KOPT-K1 (cell line): Measurements from ENCODE around the gene SMTNL2.
"Not testable (repeated sequence)": the region's sequence is repeated elsewhere in the genome, so short reads cannot be mapped to it uniquely, and the experiment has no call there.

Source experiments
- H3K27ac ChIP-seq: fragments of 200-600 bp; sonication (generic); 2 replicates; pipeline ENCODE4 v1.5.1; 2016; ENCODE audit warnings: antibody characterized with exemption, mild to moderate bottlenecking, low read depth, low read length; ENCODE audit not compliant: poor library complexity, severe bottlenecking
- H3K36me3 ChIP-seq: fragments of 200-600 bp; sonication (generic); 2 replicates; pipeline ENCODE4 v1.5.1; 2017; ENCODE audit warnings: antibody characterized with exemption, mild to moderate bottlenecking, low read length, moderate library complexity; ENCODE audit not compliant: insufficient read depth
- H3K9me3 ChIP-seq: fragments of 200-600 bp; sonication (generic); 2 replicates; pipeline ENCODE4 v1.5.1; 2017; ENCODE audit warnings: antibody characterized with exemption, low read length, mild to moderate bottlenecking; ENCODE audit not compliant: insufficient read depth, poor library complexity, severe bottlenecking

The SMTNL2 gene

GRCh38 chr17:4583206-4583605 lies 1.1 kb upstream of the SMTNL2 start:
- H3K36me3 ChIP-seq, result no peaks in the 10 kb centered on the region
- no peak overlapping the region for H3K27ac ChIP-seq
- H3K9me3 ChIP-seq, result no peaks in the 10 kb centered on the region

DNA sequence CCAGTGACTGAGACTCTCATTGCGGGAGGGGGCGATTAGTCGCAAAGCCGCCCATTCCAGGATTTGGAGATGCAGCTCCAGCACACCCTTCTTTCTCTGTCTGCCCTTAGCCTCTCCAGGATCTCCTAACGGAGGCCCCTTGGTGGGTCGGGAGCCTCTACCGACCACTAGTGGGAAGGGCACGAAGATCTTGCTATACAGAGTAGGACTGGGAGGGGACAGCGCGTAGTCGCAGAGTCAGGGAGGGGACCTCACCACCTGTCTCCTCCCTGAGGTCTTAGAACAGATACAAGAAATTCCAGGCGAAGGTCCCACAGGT lies 588 bp upstream of the SMTNL2 start:
- no peak overlapping the region for H3K27ac ChIP-seq
- no peaks in the 10 kb centered on the region for H3K9me3 ChIP-seq
- H3K36me3 ChIP-seq, result no peaks in the 10 kb centered on the region

- Histone ChIP-seq H3K36me3 (no peaks in the 10 kb centered on the region), H3K27ac (no peak overlapping the region), H3K9me3 (no peaks in the 10 kb centered on the region)
These were observed 748 bp downstream of the SMTNL2 start for GRCh38 chr17:4584917-4585637.

DNA sequence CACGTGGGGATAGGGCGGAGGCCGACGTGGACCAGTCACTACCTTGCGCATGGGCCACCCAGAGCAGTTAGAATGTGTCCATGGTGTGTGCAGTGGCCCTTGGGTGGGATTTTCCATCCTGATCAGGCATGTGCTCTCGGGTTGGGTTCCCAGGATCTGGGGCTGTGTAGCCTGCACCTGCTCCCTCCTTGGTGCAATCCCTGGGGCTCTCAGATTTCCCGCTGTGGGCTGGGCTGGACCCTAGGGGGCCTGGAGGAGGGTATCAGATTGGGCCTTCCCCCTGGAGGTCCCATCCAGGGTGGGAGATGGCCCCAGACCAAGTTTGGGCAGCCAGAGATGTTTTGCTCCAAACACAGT lies 1.3 kb downstream of the SMTNL2 start:
- no peak overlapping the region for H3K27ac ChIP-seq
- no peaks in the 10 kb centered on the region for H3K9me3 ChIP-seq
- no peaks in the 10 kb centered on the region for H3K36me3 ChIP-seq

GRCh38 chr17:4586043-4586442 lies 1.7 kb downstream of the SMTNL2 start:
- no peaks in the 10 kb centered on the region for H3K9me3 ChIP-seq
- H3K36me3 ChIP-seq, result no peaks in the 10 kb centered on the region
- H3K27ac ChIP-seq, result no peak overlapping the region

GRCh38 chr17:4587195-4587594 lies 2.9 kb downstream of the SMTNL2 start:
- Histone ChIP-seq H3K36me3 (no peaks in the 10 kb centered on the region), H3K9me3 (no peaks in the 10 kb centered on the region), H3K27ac (no peak overlapping the region)

GRCh38 chr17:4587803-4588202 lies 3.5 kb downstream of the SMTNL2 start:
- Histone ChIP-seq H3K27ac (no peak overlapping the region), H3K9me3 (no peaks in the 10 kb centered on the region), H3K36me3 (no peaks in the 10 kb centered on the region)

- H3K27ac ChIP-seq, result no peak overlapping the region
- H3K36me3 ChIP-seq, result no peaks in the 10 kb centered on the region
- H3K9me3 ChIP-seq, result no peaks in the 10 kb centered on the region
These were observed 4.1 kb downstream of the SMTNL2 start for GRCh38 chr17:4588391-4588790.

GRCh38 chr17:4588898-4589625 lies 4.7 kb downstream of the SMTNL2 start:
- Histone ChIP-seq H3K36me3 (no peaks in the 10 kb centered on the region), H3K9me3 (no peaks in the 10 kb centered on the region), H3K27ac (no peak overlapping the region)

DNA sequence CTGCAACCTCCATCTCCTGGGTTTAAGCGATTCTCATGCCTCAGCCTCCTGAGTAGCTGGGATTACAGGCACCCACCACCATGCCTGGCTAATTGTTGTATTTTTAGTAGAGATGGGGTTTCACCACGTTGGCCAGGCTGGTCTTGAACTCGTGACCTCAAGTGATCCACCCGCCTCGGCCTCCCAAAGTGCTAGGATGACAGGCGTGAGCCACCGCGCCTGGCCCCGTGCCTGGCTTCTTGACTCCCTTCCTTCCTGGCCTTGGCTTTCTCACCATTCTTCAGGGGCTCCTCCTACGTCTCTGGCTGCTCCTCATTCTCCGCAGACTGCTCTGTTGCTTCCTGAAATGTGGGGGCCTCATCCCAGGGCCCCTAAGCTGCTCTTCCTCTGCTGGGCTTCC lies 5.7 kb downstream of the SMTNL2 start:
- not testable (repeated sequence) for H3K36me3 ChIP-seq

GRCh38 chr17:4590981-4591453 lies 6.7 kb downstream of the SMTNL2 start:
- no peak overlapping the region for H3K27ac ChIP-seq
- no peaks in the 10 kb centered on the region for H3K9me3 ChIP-seq
- H3K36me3 ChIP-seq, result no peaks in the 10 kb centered on the region

More for the DNA sequence above, 5.7 kb downstream of the SMTNL2 start:
- H3K9me3 ChIP-seq, H3K27ac ChIP-seq: not testable (repeated sequence)

GRCh38 chr17:4591529-4591928 lies 7.2 kb downstream of the SMTNL2 start:
- no peaks in the 10 kb centered on the region for H3K36me3 ChIP-seq
- H3K27ac ChIP-seq, result no peak overlapping the region
- H3K9me3 ChIP-seq, result no peaks in the 10 kb centered on the region

- H3K9me3 ChIP-seq, result no peaks in the 10 kb centered on the region
- H3K36me3 ChIP-seq, result no peaks in the 10 kb centered on the region
- no peak overlapping the region for H3K27ac ChIP-seq
These were observed 8.1 kb downstream of the SMTNL2 start for GRCh38 chr17:4592240-4593005.

GRCh38 chr17:4593021-4593421 lies 8.7 kb downstream of the SMTNL2 start:
- H3K36me3 ChIP-seq, result no peaks in the 10 kb centered on the region
- no peaks in the 10 kb centered on the region for H3K9me3 ChIP-seq
- H3K27ac ChIP-seq, result no peak overlapping the region

GRCh38 chr17:4594406-4594805 lies 10.1 kb downstream of the SMTNL2 start:
- Histone ChIP-seq H3K27ac (no peak overlapping the region), H3K9me3 (no peaks in the 10 kb centered on the region)

More at GRCh38 chr17:4594406-4594805, 10.1 kb downstream of the SMTNL2 start:
- H3K36me3 ChIP-seq, result no peaks in the 10 kb centered on the region
